ENCODE results near the gene SNX21. TPM values are rescaled to one million over a fixed set of nuclear protein-coding genes. Genes with fewer than 3 reads are reported as not detected.

The SNX21 gene
- total and polyA plus RNA-seq, 2 donors (not counting 1 experiment from before 2014, with no cell fraction given) = 2.2 to 2.4 TPM

- Histone ChIP-seq H3K9me3 (ENCODE audit: control extremely low read depth in 1 of 3, control insufficient read depth in 2 of 3, insufficient read depth in 1 of 3, low read length in 2 of 3) (no peaks in the 10 kb centered on the region), H4K20me1 (ENCODE audit: control insufficient read depth, insufficient read depth, low read length, poor library complexity, severe bottlenecking) (no peaks in the 10 kb centered on the region), H3K36me3 (replicated peaks in 1 of 2; ENCODE audit: control extremely low read depth in 1 of 2, control insufficient read depth in 1 of 2, extremely low read depth in 1 of 2, insufficient read depth in 2 of 2, low read length in 1 of 2) (no peaks in the 10 kb centered on the region), H3K4me1 (ENCODE audit: control insufficient read depth in 2 of 2, insufficient read depth in 2 of 2, low read length in 2 of 2) (peaks cover 8 to 10% of the 10 kb centered on the region in 2 donors), H3K4me3 (ENCODE audit: control extremely low read depth in 1 of 5, extremely low read depth in 1 of 5, insufficient read depth in 1 of 5, low read depth in 2 of 5, low read length in 4 of 5) (no peak overlapping the region), H3K27ac (ENCODE audit: low read length in 2 of 2) (no peak overlapping the region), H3K4me2 (replicated peaks; ENCODE audit: low read depth, low read length, poor library complexity, severe bottlenecking) (no peak overlapping the region), H3K27me3 (replicated peaks in 1 of 4; ENCODE audit: control extremely low read depth in 1 of 4, control insufficient read depth in 3 of 4, insufficient read depth in 4 of 4, low read length in 3 of 4) (peaks cover 0 to 10% (median 4%) of the 10 kb centered on the region in 4 experiments), H3K9ac (ENCODE audit: low read length) (no peak overlapping the region), H3K79me2 (ENCODE audit: control insufficient read depth, insufficient read depth, low read length) (peaks cover 6% of the 10 kb centered on the region), H2AFZ (ENCODE audit: insufficient read depth, low read depth, low read length, poor library complexity, severe bottlenecking) (no peak overlapping the region)
- no peak for DNase-seq
- Mint-ChIP-seq H3K27me3 (peaks cover 10% of the 10 kb centered on the region), H3K4me3 (no peak overlapping the region), H3K27ac (no peak overlapping the region), H3K9me3 (ENCODE audit: insufficient read depth) (no peaks in the 10 kb centered on the region), H3K4me1 (peaks cover 14% of the 10 kb centered on the region)
- TF ChIP-seq CTCF (IDR thresholded peaks at IDR 0.05) (no peak), EZH2 (IDR thresholded peaks at IDR 0.05; ENCODE audit: borderline replicate concordance, insufficient read depth, low read depth, low read length, poor library complexity, severe bottlenecking) (no peak)
- CTCF ChIA-PET = interaction anchor here (0.6 kb wide), 1 partner anchor 319 kb away, joined by 3 read pairs; no protein-coding TSS in a partner anchor
- POLR2A ChIA-PET = no interaction called here
- 79% methylated on average over 7 of the region's 9 CpGs for WGBS (ENCODE audit: insufficient coverage)
- intact Hi-C loops (cut with micrococcal nuclease) = no loop called here
- no peak for ATAC-seq (ENCODE audit: low read depth)
Observed at GRCh38 chr20:45817376-45818194, 16.0 kb upstream of the SNX21 start.

- Mint-ChIP-seq H3K4me1 (peaks cover 12% of the 10 kb centered on the region), H3K4me3 (no peak overlapping the region), H3K27ac (no peak overlapping the region), H3K27me3 (peaks cover 13% of the 10 kb centered on the region), H3K9me3 (ENCODE audit: insufficient read depth) (no peaks in the 10 kb centered on the region)
- 78% methylated on average over 2 of the region's 3 CpGs for WGBS (ENCODE audit: insufficient coverage)
- TF ChIP-seq EZH2 (IDR thresholded peaks at IDR 0.05; ENCODE audit: borderline replicate concordance, insufficient read depth, low read depth, low read length, poor library complexity, severe bottlenecking) = no peak
- TF ChIP-seq CTCF (IDR thresholded peaks at IDR 0.05) = no peak
- no peak for ATAC-seq (ENCODE audit: low read depth)
- H3K27me3 ChIP-seq (replicated peaks in 1 of 4; ENCODE audit: control extremely low read depth in 1 of 4, control insufficient read depth in 3 of 4, insufficient read depth in 4 of 4, low read length in 3 of 4) = peaks cover 0 to 15% (median 7%) of the 10 kb centered on the region in 4 experiments
- H3K79me2 ChIP-seq (ENCODE audit: control insufficient read depth, insufficient read depth, low read length) = no peaks in the 10 kb centered on the region
- no peak overlapping the region for H3K4me2 ChIP-seq (replicated peaks; ENCODE audit: low read depth, low read length, poor library complexity, severe bottlenecking)
- no peak overlapping the region for H3K4me3 ChIP-seq (ENCODE audit: control extremely low read depth in 1 of 5, extremely low read depth in 1 of 5, insufficient read depth in 1 of 5, low read depth in 2 of 5, low read length in 4 of 5)
- CTCF ChIA-PET = no interaction called here
- no peak overlapping the region for H3K9ac ChIP-seq (ENCODE audit: low read length)
- H3K9me3 ChIP-seq (ENCODE audit: control extremely low read depth in 1 of 3, control insufficient read depth in 2 of 3, insufficient read depth in 1 of 3, low read length in 2 of 3) = no peaks in the 10 kb centered on the region
- H4K20me1 ChIP-seq (ENCODE audit: control insufficient read depth, insufficient read depth, low read length, poor library complexity, severe bottlenecking) = no peaks in the 10 kb centered on the region
- no peak for DNase-seq
- H2AFZ ChIP-seq (ENCODE audit: insufficient read depth, low read depth, low read length, poor library complexity, severe bottlenecking) = no peak overlapping the region
- peaks cover 9 to 10% of the 10 kb centered on the region in 2 donors for H3K4me1 ChIP-seq (ENCODE audit: control insufficient read depth in 2 of 2, insufficient read depth in 2 of 2, low read length in 2 of 2)
- POLR2A ChIA-PET = no interaction called here
- no peaks in the 10 kb centered on the region for H3K36me3 ChIP-seq (replicated peaks in 1 of 2; ENCODE audit: control extremely low read depth in 1 of 2, control insufficient read depth in 1 of 2, extremely low read depth in 1 of 2, insufficient read depth in 2 of 2, low read length in 1 of 2)
- intact Hi-C loops (cut with micrococcal nuclease) = no loop called here
- H3K27ac ChIP-seq (ENCODE audit: low read length in 2 of 2) = no peak overlapping the region
Observed at GRCh38 chr20:45818239-45818638, 15.4 kb upstream of the SNX21 start.
